ENCODE results near the gene MYBPHL.

DNA sequence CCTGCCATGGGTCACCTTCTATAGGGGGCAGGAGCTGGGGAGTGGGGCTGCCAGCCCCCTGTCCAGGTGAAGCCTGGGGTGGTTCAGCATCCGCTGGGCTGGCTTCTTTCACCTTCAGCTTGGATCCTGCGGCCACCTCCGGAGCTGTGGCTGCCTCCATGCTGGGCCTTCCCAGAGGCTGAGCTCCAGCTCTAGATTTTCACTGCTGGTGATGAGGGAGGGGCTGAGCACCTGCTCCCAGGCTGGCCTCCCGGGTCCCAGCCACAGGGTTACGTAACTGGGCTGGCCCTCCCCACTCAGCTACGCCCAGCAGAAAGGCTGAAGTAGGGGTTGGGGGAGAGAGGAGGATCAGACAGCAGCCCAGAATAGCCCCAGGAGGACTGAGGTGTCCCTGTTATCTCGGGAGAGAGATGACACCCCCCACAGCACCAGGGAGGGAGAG is at the start of gene MYBPHL:
- TF ChIP-seq ISL1 (CRISPR knock-in tag; IDR thresholded peaks at IDR 0.05) (no peak), ESRRG (CRISPR knock-in tag; IDR thresholded peaks at IDR 0.05) (no peak), SNAI2 (CRISPR knock-in tag; IDR thresholded peaks at IDR 0.05) (no peak), ZNF565 (CRISPR knock-in tag; conservative IDR thresholded peaks at IDR 0.05; ENCODE audit: low read depth) (no peak), OSR1 (CRISPR knock-in tag; IDR thresholded peaks at IDR 0.05) (no peak), PPARA (CRISPR knock-in tag; IDR thresholded peaks at IDR 0.05; ENCODE audit: borderline replicate concordance) (no peak), ZFP30 (CRISPR knock-in tag; IDR thresholded peaks at IDR 0.05) (no peak), ZNF70 (CRISPR knock-in tag; IDR thresholded peaks at IDR 0.05) (no peak), ARNTL (CRISPR knock-in tag; IDR thresholded peaks at IDR 0.05; ENCODE audit: borderline replicate concordance, low read depth) (no peak)
- TF ChIP-seq, protein P1, sequence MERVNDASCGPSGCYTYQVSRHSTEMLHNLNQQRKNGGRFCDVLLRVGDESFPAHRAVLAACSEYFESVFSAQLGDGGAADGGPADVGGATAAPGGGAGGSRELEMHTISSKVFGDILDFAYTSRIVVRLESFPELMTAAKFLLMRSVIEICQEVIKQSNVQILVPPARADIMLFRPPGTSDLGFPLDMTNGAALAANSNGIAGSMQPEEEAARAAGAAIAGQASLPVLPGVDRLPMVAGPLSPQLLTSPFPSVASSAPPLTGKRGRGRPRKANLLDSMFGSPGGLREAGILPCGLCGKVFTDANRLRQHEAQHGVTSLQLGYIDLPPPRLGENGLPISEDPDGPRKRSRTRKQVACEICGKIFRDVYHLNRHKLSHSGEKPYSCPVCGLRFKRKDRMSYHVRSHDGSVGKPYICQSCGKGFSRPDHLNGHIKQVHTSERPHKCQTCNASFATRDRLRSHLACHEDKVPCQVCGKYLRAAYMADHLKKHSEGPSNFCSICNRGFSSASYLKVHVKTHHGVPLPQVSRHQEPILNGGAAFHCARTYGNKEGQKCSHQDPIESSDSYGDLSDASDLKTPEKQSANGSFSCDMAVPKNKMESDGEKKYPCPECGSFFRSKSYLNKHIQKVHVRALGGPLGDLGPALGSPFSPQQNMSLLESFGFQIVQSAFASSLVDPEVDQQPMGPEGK (CRISPR knock-in tag; IDR thresholded peaks at IDR 0.05; ENCODE audit: borderline replicate concordance) = no peak
- TF ChIP-seq, protein P2, sequence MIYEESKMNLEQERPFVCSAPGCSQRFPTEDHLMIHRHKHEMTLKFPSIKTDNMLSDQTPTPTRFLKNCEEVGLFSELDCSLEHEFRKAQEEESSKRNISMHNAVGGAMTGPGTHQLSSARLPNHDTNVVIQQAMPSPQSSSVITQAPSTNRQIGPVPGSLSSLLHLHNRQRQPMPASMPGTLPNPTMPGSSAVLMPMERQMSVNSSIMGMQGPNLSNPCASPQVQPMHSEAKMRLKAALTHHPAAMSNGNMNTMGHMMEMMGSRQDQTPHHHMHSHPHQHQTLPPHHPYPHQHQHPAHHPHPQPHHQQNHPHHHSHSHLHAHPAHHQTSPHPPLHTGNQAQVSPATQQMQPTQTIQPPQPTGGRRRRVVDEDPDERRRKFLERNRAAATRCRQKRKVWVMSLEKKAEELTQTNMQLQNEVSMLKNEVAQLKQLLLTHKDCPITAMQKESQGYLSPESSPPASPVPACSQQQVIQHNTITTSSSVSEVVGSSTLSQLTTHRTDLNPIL (CRISPR knock-in tag; IDR thresholded peaks at IDR 0.05; ENCODE audit: low read depth) = no peak
- TF ChIP-seq, protein P3, sequence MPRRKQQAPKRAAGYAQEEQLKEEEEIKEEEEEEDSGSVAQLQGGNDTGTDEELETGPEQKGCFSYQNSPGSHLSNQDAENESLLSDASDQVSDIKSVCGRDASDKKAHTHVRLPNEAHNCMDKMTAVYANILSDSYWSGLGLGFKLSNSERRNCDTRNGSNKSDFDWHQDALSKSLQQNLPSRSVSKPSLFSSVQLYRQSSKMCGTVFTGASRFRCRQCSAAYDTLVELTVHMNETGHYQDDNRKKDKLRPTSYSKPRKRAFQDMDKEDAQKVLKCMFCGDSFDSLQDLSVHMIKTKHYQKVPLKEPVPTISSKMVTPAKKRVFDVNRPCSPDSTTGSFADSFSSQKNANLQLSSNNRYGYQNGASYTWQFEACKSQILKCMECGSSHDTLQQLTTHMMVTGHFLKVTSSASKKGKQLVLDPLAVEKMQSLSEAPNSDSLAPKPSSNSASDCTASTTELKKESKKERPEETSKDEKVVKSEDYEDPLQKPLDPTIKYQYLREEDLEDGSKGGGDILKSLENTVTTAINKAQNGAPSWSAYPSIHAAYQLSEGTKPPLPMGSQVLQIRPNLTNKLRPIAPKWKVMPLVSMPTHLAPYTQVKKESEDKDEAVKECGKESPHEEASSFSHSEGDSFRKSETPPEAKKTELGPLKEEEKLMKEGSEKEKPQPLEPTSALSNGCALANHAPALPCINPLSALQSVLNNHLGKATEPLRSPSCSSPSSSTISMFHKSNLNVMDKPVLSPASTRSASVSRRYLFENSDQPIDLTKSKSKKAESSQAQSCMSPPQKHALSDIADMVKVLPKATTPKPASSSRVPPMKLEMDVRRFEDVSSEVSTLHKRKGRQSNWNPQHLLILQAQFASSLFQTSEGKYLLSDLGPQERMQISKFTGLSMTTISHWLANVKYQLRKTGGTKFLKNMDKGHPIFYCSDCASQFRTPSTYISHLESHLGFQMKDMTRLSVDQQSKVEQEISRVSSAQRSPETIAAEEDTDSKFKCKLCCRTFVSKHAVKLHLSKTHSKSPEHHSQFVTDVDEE (CRISPR knock-in tag; IDR thresholded peaks at IDR 0.05) = no peak
